Measurements from ENCODE around the gene PNLIPRP1. TPM values are rescaled to one million over a fixed set of nuclear protein-coding genes. Genes with fewer than 3 reads are reported as not detected.

Gene PNLIPRP1
- total and polyA plus RNA-seq, 12 donors = 0.24 to 1.5 (median 0.88) TPM; not detected in 7

DNA sequence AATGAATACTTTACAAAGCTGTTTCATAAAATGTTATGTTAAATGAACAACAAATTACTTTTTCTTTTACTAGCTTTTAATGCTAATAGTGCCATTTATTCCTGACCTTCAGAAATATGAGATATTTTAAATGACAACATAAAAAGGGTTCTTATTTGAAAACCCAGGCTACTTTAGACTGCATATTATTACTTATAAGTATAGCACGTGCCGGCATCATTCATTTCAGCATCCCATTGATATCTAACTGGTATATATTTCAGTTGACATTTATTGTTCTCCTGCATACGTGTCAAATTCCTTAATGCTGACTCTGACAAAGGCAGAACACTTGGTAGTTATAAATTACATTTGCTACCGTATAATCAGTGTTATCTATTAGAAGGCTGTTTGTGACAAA, 65.3 kb downstream of the PNLIPRP1 start:
- WGBS, 4 donors = 80 to 88% (median 86%) methylated on average over 4 of the region's 4 CpGs
- Histone ChIP-seq H3K36me3 (replicated peaks in 1 of 2) (no peaks in the 10 kb centered on the region), H3K4me3 (no peak overlapping the region), H3K9me3 (replicated peaks in 1 of 3) (no peaks in the 10 kb centered on the region), H3K27ac (no peak overlapping the region), H3K27me3 (no peaks in the 10 kb centered on the region), H3K4me1 (replicated peaks in 1 of 2) (no peaks in the 10 kb centered on the region)
- intact Hi-C loops (cut with DNase I) = no loop called here
- DNase-seq = no peak
- TF ChIP-seq, protein P1, sequence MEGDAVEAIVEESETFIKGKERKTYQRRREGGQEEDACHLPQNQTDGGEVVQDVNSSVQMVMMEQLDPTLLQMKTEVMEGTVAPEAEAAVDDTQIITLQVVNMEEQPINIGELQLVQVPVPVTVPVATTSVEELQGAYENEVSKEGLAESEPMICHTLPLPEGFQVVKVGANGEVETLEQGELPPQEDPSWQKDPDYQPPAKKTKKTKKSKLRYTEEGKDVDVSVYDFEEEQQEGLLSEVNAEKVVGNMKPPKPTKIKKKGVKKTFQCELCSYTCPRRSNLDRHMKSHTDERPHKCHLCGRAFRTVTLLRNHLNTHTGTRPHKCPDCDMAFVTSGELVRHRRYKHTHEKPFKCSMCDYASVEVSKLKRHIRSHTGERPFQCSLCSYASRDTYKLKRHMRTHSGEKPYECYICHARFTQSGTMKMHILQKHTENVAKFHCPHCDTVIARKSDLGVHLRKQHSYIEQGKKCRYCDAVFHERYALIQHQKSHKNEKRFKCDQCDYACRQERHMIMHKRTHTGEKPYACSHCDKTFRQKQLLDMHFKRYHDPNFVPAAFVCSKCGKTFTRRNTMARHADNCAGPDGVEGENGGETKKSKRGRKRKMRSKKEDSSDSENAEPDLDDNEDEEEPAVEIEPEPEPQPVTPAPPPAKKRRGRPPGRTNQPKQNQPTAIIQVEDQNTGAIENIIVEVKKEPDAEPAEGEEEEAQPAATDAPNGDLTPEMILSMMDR (IDR thresholded peaks at IDR 0.05) = no peak
- no peak for TF ChIP-seq POLR2A (IDR thresholded peaks at IDR 0.05)

DNA sequence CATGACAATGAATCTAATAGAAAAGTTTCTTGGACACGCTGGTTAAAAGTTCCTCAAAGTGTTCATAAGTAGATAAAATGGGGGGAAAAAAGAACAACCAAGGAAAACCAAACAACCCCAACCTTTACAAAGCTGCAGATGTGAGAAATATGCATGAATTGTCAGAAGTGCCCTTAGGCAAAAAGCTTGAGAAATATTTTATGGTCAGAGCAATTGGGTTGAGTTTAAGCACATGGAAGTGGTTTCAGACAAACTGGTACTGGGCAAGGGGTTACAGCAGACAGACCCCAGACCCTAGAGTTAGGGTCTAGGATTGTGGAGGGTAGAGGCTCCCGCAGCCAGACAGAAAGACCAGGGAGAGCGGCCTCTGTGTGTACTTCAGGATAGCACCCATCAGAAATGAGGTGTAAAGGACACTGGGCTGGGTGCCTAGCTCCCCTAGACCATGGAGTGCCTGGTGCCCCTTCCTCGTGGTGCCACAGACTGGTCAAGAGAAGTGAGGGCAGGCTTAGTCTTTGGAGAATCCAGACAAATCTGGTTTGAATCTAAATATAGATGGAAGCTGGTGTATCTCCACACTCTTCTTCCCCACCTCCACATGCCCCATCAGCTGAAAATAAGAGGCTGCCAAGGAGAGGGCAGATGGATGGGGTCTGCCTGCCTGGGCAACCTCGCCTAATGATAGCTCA, 67.2 kb downstream of the PNLIPRP1 start:
- DNase-seq = no peak
- WGBS, 4 donors = 86 to 93% (median 90%) methylated on average over 5 of the region's 5 CpGs
- no peak overlapping the region for H3K27ac ChIP-seq
- H3K9me3 ChIP-seq (replicated peaks in 1 of 3) = no peaks in the 10 kb centered on the region
- H3K36me3 ChIP-seq (replicated peaks in 1 of 2) = no peaks in the 10 kb centered on the region
- no peaks in the 10 kb centered on the region for H3K27me3 ChIP-seq
- intact Hi-C loops (cut with DNase I) = no loop called here
- H3K4me1 ChIP-seq (replicated peaks in 1 of 2) = no peaks in the 10 kb centered on the region
- TF ChIP-seq POLR2A (IDR thresholded peaks at IDR 0.05) = no peak
- TF ChIP-seq, protein P1 (IDR thresholded peaks at IDR 0.05) = no peak
- H3K4me3 ChIP-seq = no peak overlapping the region

Other genes starting within 250 kb of the PNLIPRP1 start
- gene PNLIPRP3, start 163.1 kb upstream of the PNLIPRP1 start, total RNA-seq = under 1 TPM in 3 of 9 donors, not detected in 6; 0.11 to 0.14 (median 0.11) TPM
- not detected for gene PNLIPRP3, start 163.1 kb upstream of the PNLIPRP1 start, polyA plus RNA-seq
- 1 to 10 TPM in 3 of 9 donors, under 1 TPM in 3, not detected in 3; 0.45 to 2.2 (median 1.00) TPM for gene PNLIP, start 45.0 kb upstream of the PNLIPRP1 start, total RNA-seq
- under 1 TPM in 2 of 3 donors, not detected in 1; 0.16 to 0.88 TPM for gene PNLIP, start 45.0 kb upstream of the PNLIPRP1 start, polyA plus RNA-seq
- 1 to 10 TPM in 1 of 9 donors, under 1 TPM in 3, not detected in 5; 0.84 to 1.1 (median 0.94) TPM for gene PNLIPRP2, start 30.0 kb downstream of the PNLIPRP1 start, total RNA-seq
- gene PNLIPRP2, start 30.0 kb downstream of the PNLIPRP1 start, polyA plus RNA-seq = under 1 TPM in 2 of 3 donors, not detected in 1; 0.15 to 0.44 TPM
- gene HSPA12A, start 151.6 kb downstream of the PNLIPRP1 start, total RNA-seq = 10 to 100 TPM; 28.9 to 61.3 (median 49.5) TPM
- 10 to 100 TPM; 20.1 to 35.7 (median 21.8) TPM for gene HSPA12A, start 151.6 kb downstream of the PNLIPRP1 start, polyA plus RNA-seq